ENCODE results near the gene SFTPD.
"Not testable (repeated sequence)": the region's sequence is repeated elsewhere in the genome, so short reads cannot be mapped to it uniquely, and the experiment has no call there.

Gene SFTPD

DNA sequence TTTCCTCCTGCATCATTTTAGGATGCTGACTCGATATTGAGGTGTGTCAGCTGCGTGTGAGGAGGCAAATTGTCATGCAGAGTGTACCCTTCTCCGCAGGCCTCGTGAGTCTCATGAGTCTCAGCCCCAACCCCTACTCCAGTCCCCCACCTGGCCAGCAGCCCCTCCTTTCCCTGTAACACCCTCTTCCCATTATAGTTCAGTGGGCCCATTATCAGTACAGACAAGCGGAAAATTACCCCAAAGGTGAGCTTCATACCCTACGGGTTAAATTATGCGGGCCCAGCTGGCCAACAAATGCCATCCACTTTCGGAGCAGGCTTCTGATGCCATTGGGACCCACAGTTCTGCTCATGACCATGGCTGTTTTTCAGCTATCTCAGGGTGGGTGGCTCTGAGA lies 25.2 kb downstream of the SFTPD start:
- DNase-seq, result no peak

DNA sequence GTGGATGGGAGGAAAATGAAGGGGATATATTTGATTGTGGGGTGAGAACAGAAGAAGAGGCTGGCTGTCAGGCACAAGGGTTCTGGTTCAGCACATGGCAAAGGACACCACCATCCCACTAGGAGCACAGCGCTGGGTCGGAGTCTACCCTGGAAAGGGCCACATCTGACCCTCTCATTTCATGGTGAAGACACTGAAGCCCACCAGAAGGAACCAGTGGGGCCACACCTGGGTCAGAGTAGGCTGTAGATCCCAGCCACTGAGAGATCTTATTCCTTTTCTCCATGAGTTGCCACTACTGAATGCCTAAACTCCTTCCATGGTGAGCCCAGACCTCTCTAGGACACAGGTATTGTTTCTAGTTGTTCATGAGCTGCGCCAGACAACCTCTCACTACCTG lies 25.8 kb downstream of the SFTPD start:
- DNase-seq, result no peak

DNA sequence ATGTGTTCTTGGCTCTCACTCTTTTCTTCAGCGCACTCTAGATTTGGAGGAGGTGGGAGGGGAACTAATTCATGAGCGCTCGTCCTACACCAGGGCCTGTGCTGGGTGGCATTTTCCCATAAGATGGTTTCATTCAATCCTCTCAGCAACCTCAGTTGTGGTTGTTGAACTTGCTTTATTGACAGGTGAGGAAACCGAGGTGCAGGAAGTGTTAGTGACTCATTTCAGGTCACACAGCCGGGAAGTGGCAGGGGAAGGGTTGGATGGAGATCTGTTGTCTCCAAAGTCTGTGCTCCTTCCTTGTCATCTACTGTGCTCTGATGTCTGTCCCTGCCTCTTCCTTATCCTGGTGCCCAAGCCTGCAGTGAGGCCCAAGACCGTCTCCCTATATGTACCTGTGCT lies 26.9 kb downstream of the SFTPD start:
- not testable (repeated sequence) for DNase-seq

DNA sequence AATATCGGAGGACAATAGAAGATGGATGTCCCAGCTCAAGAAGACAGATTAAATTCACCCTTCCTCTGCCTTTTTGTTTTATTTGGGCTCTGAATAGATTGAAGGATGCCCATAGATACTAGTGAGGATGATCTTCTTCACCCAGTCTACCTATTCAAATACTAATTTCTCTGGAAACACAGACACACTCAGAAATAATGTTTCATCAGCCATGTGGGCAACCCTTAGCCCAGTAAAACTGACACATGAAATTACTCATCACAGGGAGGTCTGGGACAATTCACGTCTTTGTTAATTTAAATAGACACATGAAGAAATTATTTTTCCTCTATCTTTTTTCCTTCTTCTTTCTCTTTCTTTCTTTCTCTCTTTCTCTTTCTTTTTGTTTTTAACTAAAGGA lies 33.1 kb downstream of the SFTPD start:
- DNase-seq, result not testable (repeated sequence)

DNA sequence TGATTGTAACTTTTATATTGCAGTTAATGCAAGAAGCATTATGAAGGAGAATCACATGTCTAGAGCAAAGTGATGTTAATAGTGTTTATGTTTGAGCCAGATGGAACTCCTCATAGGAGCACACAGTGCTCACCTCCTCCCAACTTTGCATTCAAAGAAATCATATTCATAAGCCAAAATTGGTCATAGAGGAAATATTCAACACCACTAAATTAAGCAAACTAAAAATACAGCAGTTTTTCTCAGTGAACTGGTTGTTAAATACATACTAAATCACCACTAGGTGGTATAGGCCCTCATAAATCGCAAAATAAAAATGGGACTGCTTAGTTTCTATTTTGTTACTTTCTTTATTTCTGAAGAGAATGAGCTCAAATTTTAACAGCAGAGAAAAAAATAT lies 34.4 kb downstream of the SFTPD start:
- DNase-seq, result peak in 1 of 2 experiments; percentile 1

DNA sequence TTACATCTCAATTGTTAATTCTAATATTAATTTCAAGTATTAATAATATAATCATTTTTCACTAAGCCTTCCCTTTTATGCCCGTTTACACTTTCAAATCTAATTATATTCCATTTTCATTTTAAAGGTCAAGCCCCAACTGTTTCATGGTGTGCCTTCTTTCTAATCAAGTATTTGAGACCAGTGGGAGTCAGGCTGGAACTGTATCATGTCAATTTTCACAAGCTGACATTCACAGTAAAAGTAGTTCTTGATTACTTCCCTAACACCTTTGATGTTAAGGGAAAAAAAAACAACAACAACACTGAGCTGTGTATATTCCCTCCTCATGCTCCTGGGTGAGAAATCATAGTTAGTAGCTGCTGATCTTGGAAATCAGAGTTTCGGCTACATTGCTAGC lies 38.1 kb downstream of the SFTPD start:
- no peak for DNase-seq

DNA sequence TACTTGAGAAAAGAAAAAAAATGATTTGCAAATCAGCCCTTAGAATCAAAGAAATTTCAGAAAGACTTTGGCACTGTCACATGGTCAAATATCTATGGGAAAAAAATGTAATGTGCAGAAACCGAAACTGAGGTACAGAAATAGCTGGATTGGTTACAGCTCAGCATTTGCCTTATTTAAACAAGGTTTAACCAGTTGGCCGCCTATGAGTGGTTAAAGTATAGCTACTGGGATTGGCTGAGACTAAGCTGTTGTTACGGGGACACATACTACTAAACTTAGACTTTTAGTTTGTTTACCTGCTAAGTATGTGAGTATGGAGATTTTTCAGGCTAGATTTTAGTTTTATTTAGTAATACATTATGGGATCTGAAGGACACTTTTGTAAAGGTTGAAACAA lies 38.6 kb downstream of the SFTPD start:
- DNase-seq, result no peak

DNA sequence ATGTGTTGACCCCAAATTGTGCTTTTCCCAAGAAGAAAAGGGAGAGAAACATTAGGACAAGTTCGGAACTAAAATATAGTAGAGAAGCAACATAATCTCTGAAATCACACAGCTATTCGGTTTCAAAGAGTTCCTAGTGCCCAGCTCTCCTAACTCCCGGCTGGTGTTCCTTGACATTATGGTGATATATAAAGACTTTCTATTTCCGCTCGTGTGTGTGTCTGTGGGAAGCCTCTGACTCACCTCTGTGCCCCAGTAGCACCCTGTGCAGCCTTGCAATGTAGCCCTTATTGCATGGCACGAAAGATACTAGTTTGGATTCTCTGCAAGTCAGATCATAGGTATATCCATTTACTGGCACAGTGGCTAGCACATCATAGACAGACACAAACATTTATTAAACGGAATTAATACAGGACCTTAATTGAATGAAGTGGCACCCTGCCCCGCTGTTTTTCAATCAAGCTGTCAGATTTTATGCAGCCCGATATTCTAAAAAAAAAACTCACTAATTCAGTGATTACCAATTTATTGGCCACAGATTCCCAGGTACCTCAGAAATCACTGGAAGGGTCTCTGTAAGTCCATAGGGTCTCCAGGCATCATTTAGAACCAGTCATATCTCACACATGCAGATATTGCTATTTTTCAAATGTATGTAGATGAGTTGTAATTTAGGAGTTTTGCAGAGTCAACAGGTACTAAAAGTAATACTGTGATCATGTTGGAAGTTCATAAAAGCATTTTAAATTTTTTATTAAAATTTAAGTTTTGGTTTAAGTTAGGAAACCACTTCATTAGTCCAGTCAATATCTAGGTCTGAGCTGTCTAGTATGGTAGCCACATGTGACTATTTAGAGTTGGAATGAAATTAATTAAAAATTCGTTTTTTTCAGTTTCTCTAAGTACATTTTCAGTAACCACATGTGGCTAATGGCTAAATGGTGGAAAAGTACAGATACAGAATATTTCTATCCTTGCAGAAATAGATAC lies 43.3 kb downstream of the SFTPD start:
- no peak for DNase-seq

DNA sequence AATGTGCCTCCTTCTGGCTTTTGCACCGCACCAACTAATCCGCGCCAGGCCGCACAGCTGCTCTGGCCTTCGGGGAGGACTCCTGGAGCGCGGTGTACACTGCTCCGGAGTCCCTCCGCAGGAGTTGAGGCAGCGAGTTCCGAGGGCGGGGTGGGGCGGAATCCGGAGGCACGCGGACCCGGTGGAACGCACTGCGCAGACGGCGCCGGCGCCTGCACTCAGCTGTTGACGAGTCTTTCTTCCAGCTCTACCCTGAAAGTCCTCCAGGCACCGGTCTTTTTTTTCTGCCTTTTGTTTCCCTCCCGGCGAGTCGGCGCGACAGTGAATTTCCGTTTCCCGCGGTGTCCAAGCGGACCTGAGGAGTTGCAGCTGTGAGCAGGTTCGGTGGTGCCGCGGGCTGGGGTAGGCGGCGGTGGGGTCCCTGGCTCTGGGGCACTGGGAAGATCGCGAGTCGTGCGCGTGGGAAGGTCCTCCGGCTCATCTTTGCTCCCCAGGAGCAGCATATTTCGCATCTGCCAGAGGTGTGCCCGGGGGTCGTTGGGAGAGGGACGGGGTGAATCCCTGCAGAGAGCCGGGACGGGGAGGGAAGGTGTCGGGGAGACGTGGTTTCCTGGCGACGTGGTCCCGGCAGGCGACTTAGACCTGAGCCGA lies 44.1 kb downstream of the SFTPD start:
- no peak for DNase-seq

DNA sequence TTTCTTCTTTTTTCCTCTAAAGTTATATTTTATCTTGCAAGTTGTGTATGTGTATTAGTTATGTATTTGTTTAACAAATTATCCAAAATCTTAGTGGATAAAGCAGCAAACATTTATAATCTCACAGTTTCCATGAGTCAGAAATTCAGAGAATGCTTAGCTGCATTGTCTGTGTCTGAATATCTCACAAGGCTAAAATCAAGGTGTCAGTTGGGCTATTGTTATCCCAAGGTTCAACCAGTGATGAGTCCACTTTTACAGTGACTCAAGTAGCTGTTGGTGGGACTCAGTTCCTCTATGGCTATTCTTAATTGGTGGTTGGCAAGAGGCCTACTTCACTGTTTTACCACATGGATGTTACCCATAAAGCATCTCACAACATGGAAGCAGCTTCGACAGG lies 47.3 kb downstream of the SFTPD start:
- DNase-seq, result not testable (repeated sequence)

DNA sequence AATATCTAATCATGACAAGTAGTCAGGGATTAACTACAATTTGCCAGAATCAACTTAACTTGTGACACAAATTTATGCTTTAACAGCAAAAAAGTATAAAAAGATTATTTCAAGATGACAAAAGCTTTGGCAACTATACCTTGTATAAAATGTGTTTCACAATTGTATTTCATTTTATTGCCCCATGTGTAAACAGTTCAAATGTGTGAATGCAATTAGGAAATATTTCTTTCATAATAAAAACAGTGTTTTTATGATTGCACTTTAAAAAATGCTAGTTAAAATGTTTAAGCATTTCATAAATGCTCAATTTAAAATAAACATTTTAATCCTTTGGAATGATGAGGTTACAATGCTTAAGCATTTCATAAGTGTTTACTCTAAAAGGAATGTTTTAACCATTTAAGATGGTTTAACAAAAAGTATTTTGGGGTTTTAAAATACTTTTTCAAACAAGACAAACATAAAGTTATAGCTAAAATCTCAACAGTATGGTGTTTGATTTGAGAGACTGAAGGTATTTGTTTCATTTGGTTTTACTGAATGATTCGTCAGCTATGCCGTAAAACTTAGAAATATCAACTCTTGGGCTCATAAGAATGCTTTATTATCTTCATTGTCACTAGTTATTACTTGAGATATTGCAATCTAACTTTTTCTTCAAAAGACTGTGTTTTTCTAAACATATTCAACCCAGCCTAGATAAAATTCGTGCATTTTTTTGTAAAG lies 50.1 kb downstream of the SFTPD start:
- no peak for DNase-seq

DNA sequence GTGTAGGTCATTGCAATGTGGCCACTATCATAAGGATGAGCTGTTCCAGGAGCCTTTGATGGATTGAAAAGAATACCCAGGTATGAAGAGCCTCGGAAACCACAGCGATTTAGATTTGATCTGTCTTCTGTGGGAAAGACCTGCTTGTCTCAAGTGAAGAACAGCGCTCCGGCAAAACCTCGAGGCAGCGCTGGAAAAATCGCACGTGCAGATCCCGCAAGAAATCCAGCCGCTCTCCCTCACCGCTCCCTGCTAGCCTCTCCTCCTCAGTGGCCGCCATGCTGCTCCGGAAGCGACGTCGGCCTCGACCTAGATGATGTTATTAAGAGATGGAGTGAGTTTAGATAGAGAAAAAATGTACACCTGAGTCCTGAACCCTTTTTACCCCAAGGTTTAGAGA lies 56.0 kb downstream of the SFTPD start:
- DNase-seq, result not testable (repeated sequence)

DNA sequence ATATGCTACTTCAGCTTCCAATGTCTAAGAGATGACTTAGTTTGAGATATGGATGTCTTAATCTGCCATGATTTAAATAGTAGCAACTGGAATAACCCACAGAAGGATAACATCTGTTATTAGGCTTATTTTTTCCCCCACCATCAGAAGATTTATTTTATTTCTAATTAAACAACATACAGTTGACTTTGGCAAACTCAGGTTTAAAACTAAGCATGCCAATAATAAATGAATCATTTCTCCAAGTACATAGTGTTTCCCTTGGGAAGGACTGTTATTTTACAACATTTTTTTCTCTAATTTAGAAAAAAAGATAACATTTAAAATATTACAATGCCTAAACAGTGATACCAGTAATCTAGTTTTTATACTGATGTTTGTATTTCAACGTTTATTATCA lies 58.4 kb downstream of the SFTPD start:
- DNase-seq, result no peak

DNA sequence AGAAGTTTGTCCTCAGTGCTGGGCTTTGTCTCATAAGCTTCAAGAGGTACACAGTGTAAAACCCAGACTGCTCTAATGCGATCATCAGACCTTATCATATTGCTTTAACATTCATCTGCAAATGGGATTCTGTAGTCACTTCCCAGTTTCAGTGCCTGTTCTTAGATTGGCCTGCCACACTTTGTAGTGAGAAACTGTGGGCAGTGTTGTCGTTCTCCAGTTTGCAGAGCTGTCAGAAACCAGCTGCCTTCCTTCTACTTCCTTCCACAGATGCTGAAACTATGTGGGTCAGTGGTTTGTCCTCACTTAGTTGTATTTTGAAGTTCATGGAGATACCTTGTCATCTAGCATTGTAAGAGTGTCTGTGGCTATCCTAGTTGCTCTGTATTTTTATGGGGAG lies 59.9 kb downstream of the SFTPD start:
- DNase-seq, result not testable (repeated sequence)

Measured in SW 1271 (cell line).